SK-N-SH (cell line): Measurements from ENCODE around the gene HBA1. TPM values are rescaled to one million over a fixed set of nuclear protein-coding genes. Genes with fewer than 3 reads are reported as not detected.
A peak's percentile ranks its signal among the peaks of the same experiment; 100 is the strongest.

Experiments used
- CTCF ChIA-PET: fragments of 300-600, 350-600 bp; formaldehyde crosslinking; extraction: SDS; loops from one replicate; lab custom pipeline; 2021; lab: Yijun Ruan, JAX
- POLR2A ChIA-PET: fragments of 350-600 bp; sonication (Branson Sonifier 250); formaldehyde crosslinking; extraction: SDS; loops from one replicate; lab custom pipeline; 2020; ENCODE audit warnings: antibody characterized with exemption, inconsistent platforms; lab: Yijun Ruan, JAX
- DNase-seq: peaks from one replicate; pipeline ENCODE4 v3.0.0; 2012
- H2AFZ ChIP-seq: fragments of 200-600 bp; sonication (generic); 2 replicates; pipeline ENCODE4 v1.8.1; 2016; ENCODE audit warnings: antibody characterized with exemption, mild to moderate bottlenecking, low read depth
- H3F3A ChIP-seq: fragments of 200-600 bp; sonication (generic); replicated peaks from 2 replicates; pipeline ENCODE3; 2016; ENCODE audit warnings: antibody characterized with exemption, mild to moderate bottlenecking; ENCODE audit not compliant: insufficient read depth
- H3K27ac ChIP-seq, 2 experiments: fragments of 200-500 bp in 1 of 2; fragments of 200-600 bp in 1 of 2; sonication (Bioruptor generic) in 1 of 2; sonication (generic), shearing (Covaris generic) in 1 of 2; 2 replicates each; pipeline versions ENCODE4 v1.5.1 to v1.6.1; 2014 to 2016; ENCODE audit warnings: low read depth in 2 of 2, inconsistent platforms in 1 of 2, low read length in 1 of 2, mild to moderate bottlenecking in 1 of 2, mixed read lengths in 1 of 2
- H3K27me3 ChIP-seq: fragments of 200-600 bp; sonication (generic), shearing (Covaris generic); 2 replicates; pipeline ENCODE4 v1.6.1; 2016; ENCODE audit warnings: mixed run types; ENCODE audit not compliant: insufficient read depth
- H3K36me3 ChIP-seq, 2 experiments: fragments of 200-500 bp in 1 of 2; fragments of 200-600 bp in 1 of 2; sonication (Bioruptor generic) in 1 of 2; sonication (generic) in 1 of 2; replicated peaks in 1 of 2; 2 replicates each; pipeline versions ENCODE3 to v1.5.1; 2014 to 2016; ENCODE audit warnings: low read length in 1 of 2, mild to moderate bottlenecking in 1 of 2; ENCODE audit not compliant: insufficient read depth in 2 of 2, control insufficient read depth in 1 of 2
- H3K4me1 ChIP-seq, 2 experiments: fragments of 200-500 bp in 1 of 2; fragments of 200-600 bp in 1 of 2; sonication (Bioruptor generic) in 1 of 2; sonication (generic), shearing (Covaris generic) in 1 of 2; 2 replicates each; pipeline versions ENCODE4 v1.5.1 to v1.6.1; 2014 to 2016; ENCODE audit warnings: low read depth in 1 of 2, low read length in 1 of 2, mixed run types in 1 of 2; ENCODE audit not compliant: insufficient read depth in 2 of 2, control insufficient read depth in 1 of 2
- H3K4me2 ChIP-seq: fragments of 200-600 bp; sonication (generic), shearing (Covaris generic); 2 replicates; pipeline ENCODE4 v1.6.1; 2017; ENCODE audit warnings: mixed run types
- H3K4me3 ChIP-seq, 2 experiments: fragments of 200-500 bp in 1 of 2; fragments of 200-600 bp in 1 of 2; sonication (Bioruptor generic) in 1 of 2; sonication (generic), shearing (Covaris generic) in 1 of 2; 2 replicates each; pipeline versions ENCODE4 v1.5.1 to v1.8.1; 2014 to 2016; ENCODE audit warnings: low read depth in 2 of 2, inconsistent platforms in 1 of 2, low read length in 1 of 2, mild to moderate bottlenecking in 1 of 2, mixed read lengths in 1 of 2, moderate library complexity in 1 of 2
- H3K79me2 ChIP-seq: fragments of 200-600 bp; sonication (generic); 2 replicates; pipeline ENCODE4 v1.8.1; 2017; ENCODE audit warnings: mild to moderate bottlenecking; ENCODE audit not compliant: insufficient read depth
- H3K9ac ChIP-seq: fragments of 200-600 bp; sonication (generic); 2 replicates; pipeline ENCODE4 v1.6.1; 2017; ENCODE audit warnings: mixed run types
- H3K9me2 ChIP-seq: fragments of 200-600 bp; sonication (generic); 2 replicates; pipeline ENCODE4 v1.6.1; 2017; ENCODE audit warnings: mixed run types
- H3K9me3 ChIP-seq: fragments of 200-600 bp; sonication (generic); 2 replicates; pipeline ENCODE4 v1.6.1; 2017; ENCODE audit warnings: mixed run types, mild to moderate bottlenecking, moderate library complexity
- H4K20me1 ChIP-seq: fragments of 200-600 bp; sonication (generic); 2 replicates; pipeline ENCODE4 v1.6.1; 2017; ENCODE audit warnings: mild to moderate bottlenecking, mixed run types; ENCODE audit not compliant: insufficient read depth
- EZH2phosphoT487 ChIP-seq: fragments of 200-600 bp; sonication (generic); IDR thresholded peaks from 2 replicates; pipeline ENCODE4 v1.6.1; 2017; ENCODE audit warnings: low read depth, mixed run types, mild to moderate bottlenecking, antibody characterized with exemption, moderate library complexity, borderline replicate concordance
- FOSL2 ChIP-seq: IDR thresholded peaks from 2 replicates; pipeline ENCODE4 v1.4.0; 2012; ENCODE audit warnings: low read depth, mild to moderate bottlenecking, moderate library complexity, borderline replicate concordance
- FOXJ3 ChIP-seq: sonication (generic); formaldehyde crosslinking; IDR thresholded peaks from 2 replicates; pipeline ENCODE4 v1.5.1; 2020; ENCODE audit warnings: mild to moderate bottlenecking, missing genetic modification reagents
- FOXM1 ChIP-seq: IDR thresholded peaks from 2 replicates; pipeline ENCODE4 v1.4.0; 2012; ENCODE audit warnings: low read depth, mild to moderate bottlenecking
- GABPA ChIP-seq: IDR thresholded peaks from 2 replicates; pipeline ENCODE4 v1.4.0; 2012; ENCODE audit warnings: low read depth, mild to moderate bottlenecking
- GATA2 ChIP-seq: sonication (generic); formaldehyde crosslinking; IDR thresholded peaks from 2 replicates; pipeline ENCODE4 v1.5.0; 2020; ENCODE audit warnings: mild to moderate bottlenecking, missing genetic modification reagents
- JUND ChIP-seq: IDR thresholded peaks from 2 replicates; pipeline ENCODE4 v1.4.0; 2012
- MEF2A ChIP-seq: IDR thresholded peaks from 2 replicates; pipeline ENCODE4 v1.4.0; 2012; ENCODE audit warnings: low read depth, borderline replicate concordance
- MXI1 ChIP-seq: IDR thresholded peaks from 2 replicates; pipeline ENCODE4 v1.6.1; 2012; ENCODE audit warnings: mild to moderate bottlenecking, low read depth, low read length, improper control_type of control experiment
- NRF1 ChIP-seq: IDR thresholded peaks from 2 replicates; pipeline ENCODE4 v1.6.1; 2012; ENCODE audit warnings: low read depth, mild to moderate bottlenecking, low read length
- POLR2AphosphoS5 ChIP-seq: IDR thresholded peaks from 2 replicates; pipeline ENCODE4 v1.6.1; 2012; ENCODE audit warnings: low read depth, low read length
- RAD21 ChIP-seq: IDR thresholded peaks from 2 replicates; pipeline ENCODE4 v1.6.1; 2012; ENCODE audit warnings: mild to moderate bottlenecking, low read length
- RCOR1 ChIP-seq: fragments of 150-350 bp; IDR thresholded peaks from 2 replicates; pipeline ENCODE4 v1.6.1; 2017; ENCODE audit warnings: antibody characterized with exemption, low read length
- SMC3 ChIP-seq: IDR thresholded peaks from 2 replicates; pipeline ENCODE4 v1.6.1; 2012; ENCODE audit warnings: low read depth, low read length, improper control_type of control experiment
- TCF12 ChIP-seq: IDR thresholded peaks from 2 replicates; pipeline ENCODE4 v1.4.0; 2012
- TEAD4 ChIP-seq: IDR thresholded peaks from 2 replicates; pipeline ENCODE4 v1.4.0; 2012; ENCODE audit warnings: mild to moderate bottlenecking, borderline replicate concordance; ENCODE audit not compliant: insufficient read depth
- WGBS: methylation state at CpG from one replicate; pipeline ENCODE4 v1.1.6; 2017; ENCODE audit warnings: low lambda C conversion rate; 5-methylcytosine and 5-hydroxymethylcytosine counted together
- polyA plus RNA-seq, 3 experiments: library from polyadenylated mRNA; depleted of rRNA; stranded (reverse); fragments of >200 nt; gene quantifications; 2 replicates each; pipeline ENCODE4 v1.2.3, GENCODE V29; 2012
- TF ChIP-seq, protein P1 (sequence below): fragments of 200-600 bp; sonication (generic); IDR thresholded peaks from 2 replicates; pipeline ENCODE4 v1.6.1; 2017; ENCODE audit warnings: antibody characterized with exemption, mild to moderate bottlenecking, moderate library complexity
- TF ChIP-seq, protein P2 (sequence below): IDR thresholded peaks from 2 replicates; pipeline ENCODE4 v1.4.0; 2012; ENCODE audit warnings: low read depth
- TF ChIP-seq, protein P3 (sequence below): IDR thresholded peaks from 2 replicates; pipeline ENCODE4; 2012
- TF ChIP-seq, protein P4 (sequence below): IDR thresholded peaks from 2 replicates; pipeline ENCODE4 v1.4.0; 2012; ENCODE audit warnings: low read depth, borderline replicate concordance

The HBA1 gene
- polyA plus RNA-seq, 1 of the 3 experiments (the other 2 are of a cell fraction), result not detected

DNA sequence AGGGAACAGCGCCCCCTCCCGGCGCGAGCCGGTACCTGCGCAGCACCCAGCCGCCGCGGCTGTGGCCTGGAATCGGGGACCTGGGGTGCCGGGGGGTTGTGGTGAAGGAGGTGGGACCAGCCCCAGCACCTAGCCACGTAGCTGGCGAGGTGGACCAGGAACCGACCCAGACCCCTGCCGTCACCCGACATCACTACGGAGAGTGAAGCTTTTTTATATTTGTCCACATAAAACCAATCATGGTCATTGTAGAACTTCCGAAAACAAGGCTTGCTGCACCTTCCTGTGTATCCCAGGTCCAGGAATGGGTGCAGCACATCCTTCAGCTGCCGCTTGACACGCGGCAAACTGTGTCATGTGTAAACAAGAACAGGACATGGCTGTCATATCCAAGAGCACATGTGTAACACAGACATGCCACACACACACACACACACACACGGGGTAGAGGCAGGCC is 5.1 kb downstream of the HBA1 start:
- peaks cover 0 to 10% of the 10 kb centered on the region in 2 experiments; a peak in 1 of 4 replicates for H3K4me1 ChIP-seq
- no peaks in the 10 kb centered on the region for H3K79me2 ChIP-seq
- H3K4me3 ChIP-seq, result peak overlapping the region in 1 of 2 experiments; percentile 56; a peak in 1 of 4 replicates
- DNase-seq, result peak; percentile 43
- H3K9me3 ChIP-seq, result no peaks in the 10 kb centered on the region
- POLR2A ChIA-PET, result no interaction called here
- no peak overlapping the region for H2AFZ ChIP-seq
- peaks cover 11% of the 10 kb centered on the region for H4K20me1 ChIP-seq
- H3F3A ChIP-seq, result peaks cover 4% of the 10 kb centered on the region
- H3K36me3 ChIP-seq, result peaks cover 3 to 6% of the 10 kb centered on the region in 2 experiments
- peaks cover 14% of the 10 kb centered on the region for H3K27me3 ChIP-seq
- CTCF ChIA-PET, result interaction anchor here (0.6 to 7.5 kb wide), 28 partner anchors 11 to 181 kb away, joined by 3 to 120 read pairs (median 4); partner anchors contain the start of genes HBM, NPRL3, POLR3K and SNRNP25
- TF ChIP-seq FOXJ3 (CRISPR knock-in tag) (no peak), NRF1 (peak; percentile 38; the same call in 1 of the 2 replicates), POLR2AphosphoS5 (peak; percentile 61; the same call in 1 of the 2 replicates), SMC3 (peak; percentile 51), GABPA (no peak), MXI1 (no peak), RAD21 (peak; percentile 67), FOXM1 (no peak), MEF2A (no peak), GATA2 (CRISPR knock-in tag) (no peak)
- TF ChIP-seq, protein P1, sequence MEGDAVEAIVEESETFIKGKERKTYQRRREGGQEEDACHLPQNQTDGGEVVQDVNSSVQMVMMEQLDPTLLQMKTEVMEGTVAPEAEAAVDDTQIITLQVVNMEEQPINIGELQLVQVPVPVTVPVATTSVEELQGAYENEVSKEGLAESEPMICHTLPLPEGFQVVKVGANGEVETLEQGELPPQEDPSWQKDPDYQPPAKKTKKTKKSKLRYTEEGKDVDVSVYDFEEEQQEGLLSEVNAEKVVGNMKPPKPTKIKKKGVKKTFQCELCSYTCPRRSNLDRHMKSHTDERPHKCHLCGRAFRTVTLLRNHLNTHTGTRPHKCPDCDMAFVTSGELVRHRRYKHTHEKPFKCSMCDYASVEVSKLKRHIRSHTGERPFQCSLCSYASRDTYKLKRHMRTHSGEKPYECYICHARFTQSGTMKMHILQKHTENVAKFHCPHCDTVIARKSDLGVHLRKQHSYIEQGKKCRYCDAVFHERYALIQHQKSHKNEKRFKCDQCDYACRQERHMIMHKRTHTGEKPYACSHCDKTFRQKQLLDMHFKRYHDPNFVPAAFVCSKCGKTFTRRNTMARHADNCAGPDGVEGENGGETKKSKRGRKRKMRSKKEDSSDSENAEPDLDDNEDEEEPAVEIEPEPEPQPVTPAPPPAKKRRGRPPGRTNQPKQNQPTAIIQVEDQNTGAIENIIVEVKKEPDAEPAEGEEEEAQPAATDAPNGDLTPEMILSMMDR, result peak; percentile 86
- TF ChIP-seq, protein P2, sequence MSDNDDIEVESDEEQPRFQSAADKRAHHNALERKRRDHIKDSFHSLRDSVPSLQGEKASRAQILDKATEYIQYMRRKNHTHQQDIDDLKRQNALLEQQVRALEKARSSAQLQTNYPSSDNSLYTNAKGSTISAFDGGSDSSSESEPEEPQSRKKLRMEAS, result no peak
- H3K4me2 ChIP-seq, result peak overlapping the region; percentile 91; the same call in 1 of the 2 replicates
- 14% methylated on average over 15 of the region's 22 CpGs for WGBS
- no peak overlapping the region for H3K27ac ChIP-seq
- H3K9me2 ChIP-seq, result no peaks in the 10 kb centered on the region
- H3K9ac ChIP-seq, result no peak overlapping the region

DNA sequence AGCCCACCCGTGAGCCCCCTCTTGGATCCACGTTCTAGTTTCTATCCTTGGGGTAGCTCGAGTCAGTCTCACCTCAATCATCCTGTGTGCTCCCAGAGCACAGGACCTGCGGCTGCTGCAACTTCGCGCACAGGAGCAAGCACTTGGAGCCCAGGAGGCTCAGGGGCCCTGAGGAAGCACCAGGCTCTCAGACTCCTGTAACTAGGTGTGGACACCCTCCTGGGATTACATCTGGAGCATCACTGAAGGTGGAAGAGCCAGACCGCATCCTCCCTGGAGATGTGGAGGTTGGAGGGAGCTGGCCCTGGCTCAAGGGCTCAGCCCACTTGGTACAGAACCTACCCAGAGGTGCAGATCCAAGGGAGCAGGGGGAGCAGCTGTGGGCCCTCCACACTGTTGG is 6.5 kb downstream of the HBA1 start:
- TF ChIP-seq FOSL2 (no peak), FOXM1 (no peak), RCOR1 (no peak), SMC3 (no peak), TEAD4 (no peak), EZH2phosphoT487 (no peak), MXI1 (no peak), TCF12 (no peak), JUND (no peak)
- TF ChIP-seq, protein P2, result no peak
- TF ChIP-seq, protein P3, sequence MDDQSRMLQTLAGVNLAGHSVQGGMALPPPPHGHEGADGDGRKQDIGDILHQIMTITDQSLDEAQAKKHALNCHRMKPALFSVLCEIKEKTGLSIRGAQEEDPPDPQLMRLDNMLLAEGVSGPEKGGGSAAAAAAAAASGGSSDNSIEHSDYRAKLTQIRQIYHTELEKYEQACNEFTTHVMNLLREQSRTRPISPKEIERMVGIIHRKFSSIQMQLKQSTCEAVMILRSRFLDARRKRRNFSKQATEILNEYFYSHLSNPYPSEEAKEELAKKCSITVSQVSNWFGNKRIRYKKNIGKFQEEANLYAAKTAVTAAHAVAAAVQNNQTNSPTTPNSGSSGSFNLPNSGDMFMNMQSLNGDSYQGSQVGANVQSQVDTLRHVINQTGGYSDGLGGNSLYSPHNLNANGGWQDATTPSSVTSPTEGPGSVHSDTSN, result no peak
- TF ChIP-seq, protein P4, sequence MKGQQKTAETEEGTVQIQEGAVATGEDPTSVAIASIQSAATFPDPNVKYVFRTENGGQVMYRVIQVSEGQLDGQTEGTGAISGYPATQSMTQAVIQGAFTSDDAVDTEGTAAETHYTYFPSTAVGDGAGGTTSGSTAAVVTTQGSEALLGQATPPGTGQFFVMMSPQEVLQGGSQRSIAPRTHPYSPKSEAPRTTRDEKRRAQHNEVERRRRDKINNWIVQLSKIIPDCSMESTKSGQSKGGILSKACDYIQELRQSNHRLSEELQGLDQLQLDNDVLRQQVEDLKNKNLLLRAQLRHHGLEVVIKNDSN, result no peak
- CTCF ChIA-PET, result interaction anchor here (1.3 to 7.5 kb wide), 6 partner anchors 9 to 179 kb away, joined by 5 to 120 read pairs (median 41); partner anchors contain the start of genes POLR3K and SNRNP25
- Histone ChIP-seq H3K4me2 (no peak overlapping the region), H3K9me3 (no peaks in the 10 kb centered on the region), H3K27ac (no peak overlapping the region), H3K9me2 (no peaks in the 10 kb centered on the region), H3K4me1 (peaks cover 0 to 8% of the 10 kb centered on the region in 2 experiments; a peak in 1 of 4 replicates), H3K4me3 (no peak overlapping the region), H2AFZ (no peak overlapping the region), H3F3A (peaks cover 4% of the 10 kb centered on the region), H3K27me3 (peaks cover 4% of the 10 kb centered on the region; the same call in 1 of the 2 replicates), H4K20me1 (peaks cover 12% of the 10 kb centered on the region), H3K36me3 (peaks cover 3 to 11% of the 10 kb centered on the region in 2 experiments), H3K9ac (no peak overlapping the region), H3K79me2 (no peaks in the 10 kb centered on the region)
- no peak for DNase-seq
- POLR2A ChIA-PET, result interaction anchor here (0.6 kb wide), 2 partner anchors 66 to 130 kb away, joined by 3 read pairs; partner anchors contain the start of gene POLR3K
- 97% methylated on average over 3 of the region's 7 CpGs for WGBS
